GM12878 (cell line): ENCODE results near the gene CDK4.

Source experiments
- HCFC1 ChIP-seq: fragments of 150-350 bp; IDR thresholded peaks from 2 replicates; pipeline ENCODE4 v1.6.1; 2014; ENCODE audit warnings: low read length
- LARP7 ChIP-seq: fragments of 450-650 bp; IDR thresholded peaks from 2 replicates; pipeline ENCODE4 v1.6.1; 2017; ENCODE audit warnings: mild to moderate bottlenecking
- SIN3A ChIP-seq: IDR thresholded peaks from 2 replicates; pipeline ENCODE4 v1.6.1; 2012; ENCODE audit warnings: low read depth, low read length, improper control_type of control experiment
- TAF1 ChIP-seq: IDR thresholded peaks from 2 replicates; pipeline ENCODE4 v1.6.1; 2011; ENCODE audit warnings: mild to moderate bottlenecking, low read depth, low read length, borderline replicate concordance
- ZBTB40 ChIP-seq: fragments of 450-650 bp; IDR thresholded peaks from 2 replicates; pipeline ENCODE4 v1.6.1; 2016; ENCODE audit warnings: mild to moderate bottlenecking, moderate library complexity, borderline replicate concordance
- TF ChIP-seq, protein P1 (sequence below): fragments of 450-650 bp; IDR thresholded peaks from 2 replicates; pipeline ENCODE4 v1.6.1; 2017; ENCODE audit warnings: borderline replicate concordance

DNA sequence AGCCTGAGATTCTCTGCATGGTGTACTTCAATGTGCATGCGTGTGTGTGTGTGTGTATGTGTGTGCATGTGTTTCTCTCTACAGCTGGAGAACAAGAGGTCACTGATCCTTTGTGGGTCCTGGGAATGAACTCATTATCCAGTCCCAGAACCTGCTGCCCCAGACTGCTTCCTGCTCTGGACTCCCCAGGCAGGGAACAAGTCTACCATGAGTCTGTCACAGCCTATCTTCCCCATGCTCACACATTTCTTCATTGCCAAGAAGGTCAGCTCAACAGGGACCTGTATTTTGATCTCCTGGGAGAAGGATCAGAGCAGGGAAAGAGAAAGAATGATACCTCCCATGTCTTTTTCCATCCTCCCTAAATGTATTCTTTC is 10.7 kb downstream of the CDK4 start:
- TF ChIP-seq HCFC1 (no peak), TAF1 (no peak), LARP7 (no peak), SIN3A (no peak; the same call in 1 of the 2 replicates), ZBTB40 (no peak)
- TF ChIP-seq, protein P1, sequence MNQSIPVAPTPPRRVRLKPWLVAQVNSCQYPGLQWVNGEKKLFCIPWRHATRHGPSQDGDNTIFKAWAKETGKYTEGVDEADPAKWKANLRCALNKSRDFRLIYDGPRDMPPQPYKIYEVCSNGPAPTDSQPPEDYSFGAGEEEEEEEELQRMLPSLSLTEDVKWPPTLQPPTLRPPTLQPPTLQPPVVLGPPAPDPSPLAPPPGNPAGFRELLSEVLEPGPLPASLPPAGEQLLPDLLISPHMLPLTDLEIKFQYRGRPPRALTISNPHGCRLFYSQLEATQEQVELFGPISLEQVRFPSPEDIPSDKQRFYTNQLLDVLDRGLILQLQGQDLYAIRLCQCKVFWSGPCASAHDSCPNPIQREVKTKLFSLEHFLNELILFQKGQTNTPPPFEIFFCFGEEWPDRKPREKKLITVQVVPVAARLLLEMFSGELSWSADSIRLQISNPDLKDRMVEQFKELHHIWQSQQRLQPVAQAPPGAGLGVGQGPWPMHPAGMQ = no peak
